Measurements from ENCODE around the gene TTC28.

The TTC28 gene

DNA sequence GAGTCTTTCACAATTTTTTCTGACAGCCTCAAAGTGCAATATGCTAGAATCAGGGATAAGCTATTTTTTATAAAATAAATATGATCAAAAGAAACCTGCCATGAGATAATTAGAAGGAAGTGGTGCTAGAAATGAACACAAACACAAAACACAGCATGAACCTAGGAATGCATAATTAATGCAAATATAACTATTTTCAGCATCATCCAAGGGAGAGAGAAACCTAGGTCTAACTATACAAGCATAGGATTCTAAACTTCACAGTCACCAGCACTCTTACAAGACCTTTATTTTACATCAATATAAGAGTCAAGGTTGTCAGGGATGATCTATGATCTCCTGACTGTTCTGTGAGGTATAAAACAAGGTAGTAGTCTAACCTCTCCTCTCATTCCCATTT lies 29.2 kb downstream of the TTC28 start:
- no peak overlapping the region for H3K18ac ChIP-seq (ENCODE audit: low read length)
- H3K9ac ChIP-seq (ENCODE audit: low read length): no peak overlapping the region
- no peak overlapping the region for H3K27ac ChIP-seq (ENCODE audit: low read depth, low read length)
- H3K56ac ChIP-seq (ENCODE audit: low read length): no peak overlapping the region
- no peak overlapping the region for H3K4me3 ChIP-seq (ENCODE audit: low read length)
- H2BK120ac ChIP-seq (ENCODE audit: low read depth, low read length): no peak overlapping the region
- H3K4me1 ChIP-seq (ENCODE audit: control insufficient read depth, low read depth, low read length): no peaks in the 10 kb centered on the region
- no peaks in the 10 kb centered on the region for H3K27me3 ChIP-seq (ENCODE audit: insufficient read depth, low read length, poor library complexity)
- H2BK5ac ChIP-seq (ENCODE audit: low read length): no peak overlapping the region
- no peak overlapping the region for H3K4me2 ChIP-seq (ENCODE audit: low read length)
- H4K5ac ChIP-seq (ENCODE audit: low read length): no peak overlapping the region
- H3K79me1 ChIP-seq (ENCODE audit: low read length): no peaks in the 10 kb centered on the region
- H3K36me3 ChIP-seq (ENCODE audit: control insufficient read depth, insufficient read depth, low read length): no peaks in the 10 kb centered on the region
- H4K8ac ChIP-seq (ENCODE audit: low read depth, low read length): no peak overlapping the region
- no peak overlapping the region for H3K4ac ChIP-seq (ENCODE audit: low read depth, low read length)
- H3K23ac ChIP-seq (ENCODE audit: low read length): no peak overlapping the region
- H2BK15ac ChIP-seq (replicated peaks; ENCODE audit: low read depth): no peak overlapping the region
- no peaks in the 10 kb centered on the region for H3K79me2 ChIP-seq (ENCODE audit: control insufficient read depth, insufficient read depth, low read length)
- H2AK5ac ChIP-seq (ENCODE audit: low read length): no peak overlapping the region
- no peak for DNase-seq

DNA sequence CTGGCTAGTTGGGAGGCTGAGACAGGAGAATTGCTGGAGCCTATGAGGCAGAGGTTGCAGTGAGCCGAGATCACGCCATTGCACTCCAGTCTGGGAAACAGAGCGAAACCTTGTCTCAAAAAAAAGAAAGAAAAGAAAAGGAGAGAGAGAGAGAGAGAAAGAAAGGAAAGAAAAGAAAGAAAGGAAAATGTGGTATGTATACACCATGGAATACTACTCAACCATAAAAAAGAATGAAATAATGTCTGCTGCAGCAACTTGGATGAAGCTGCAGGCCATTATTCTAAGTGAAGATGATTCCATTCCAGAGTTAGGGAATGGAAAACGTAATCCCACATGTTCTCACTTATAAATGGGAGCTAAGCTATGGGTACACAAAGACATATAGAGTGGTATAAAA lies 30.8 kb downstream of the TTC28 start:
- Histone ChIP-seq H3K27ac (ENCODE audit: low read depth, low read length) (no peak overlapping the region), H3K4me2 (ENCODE audit: low read length) (no peak overlapping the region), H3K4me1 (ENCODE audit: control insufficient read depth, low read depth, low read length) (no peaks in the 10 kb centered on the region), H3K56ac (ENCODE audit: low read length) (no peak overlapping the region), H2AK5ac (ENCODE audit: low read length) (no peak overlapping the region), H4K5ac (ENCODE audit: low read length) (no peak overlapping the region), H2BK120ac (ENCODE audit: low read depth, low read length) (no peak overlapping the region), H3K36me3 (ENCODE audit: control insufficient read depth, insufficient read depth, low read length) (no peaks in the 10 kb centered on the region), H2BK5ac (ENCODE audit: low read length) (no peak overlapping the region), H3K23ac (ENCODE audit: low read length) (no peak overlapping the region), H3K79me1 (ENCODE audit: low read length) (no peaks in the 10 kb centered on the region), H3K27me3 (ENCODE audit: insufficient read depth, low read length, poor library complexity) (no peaks in the 10 kb centered on the region), H4K8ac (ENCODE audit: low read depth, low read length) (no peak overlapping the region), H3K18ac (ENCODE audit: low read length) (no peak overlapping the region), H3K79me2 (ENCODE audit: control insufficient read depth, insufficient read depth, low read length) (no peaks in the 10 kb centered on the region), H3K4ac (ENCODE audit: low read depth, low read length) (no peak overlapping the region), H3K9ac (ENCODE audit: low read length) (no peak overlapping the region), H2BK15ac (replicated peaks; ENCODE audit: low read depth) (no peak overlapping the region), H3K4me3 (ENCODE audit: low read length) (no peak overlapping the region)
- no CpG with 5 or more reads among the region's 4 CpGs for WGBS (ENCODE audit: extremely low coverage, insufficient coverage, low lambda C conversion rate)
- no peak for DNase-seq

DNA sequence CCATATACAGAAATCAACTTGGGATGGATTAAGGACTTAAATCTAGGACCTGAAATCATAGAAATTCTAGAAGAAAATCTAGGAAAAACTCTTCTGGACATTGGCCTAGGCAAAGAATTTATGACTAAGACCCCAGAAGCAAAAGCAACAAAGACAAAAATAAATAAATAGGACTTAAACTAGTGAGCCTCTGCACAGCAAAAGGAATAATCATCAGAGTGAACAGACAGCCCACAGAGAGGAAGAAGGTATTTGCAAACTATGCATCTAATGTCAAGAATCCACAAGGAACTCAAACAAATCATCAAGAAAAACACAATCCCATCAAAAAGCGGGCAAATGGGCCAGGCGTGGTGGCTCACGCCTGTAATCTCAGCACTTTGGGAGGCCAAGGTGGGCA lies 32.4 kb downstream of the TTC28 start:
- Histone ChIP-seq H2BK15ac (replicated peaks; ENCODE audit: low read depth) (no peak overlapping the region), H2AK5ac (ENCODE audit: low read length) (no peak overlapping the region), H3K18ac (ENCODE audit: low read length) (no peak overlapping the region), H2BK5ac (ENCODE audit: low read length) (no peak overlapping the region), H3K27me3 (ENCODE audit: insufficient read depth, low read length, poor library complexity) (no peaks in the 10 kb centered on the region), H2BK120ac (ENCODE audit: low read depth, low read length) (no peak overlapping the region), H3K79me1 (ENCODE audit: low read length) (no peaks in the 10 kb centered on the region), H3K4me1 (ENCODE audit: control insufficient read depth, low read depth, low read length) (no peaks in the 10 kb centered on the region), H3K36me3 (ENCODE audit: control insufficient read depth, insufficient read depth, low read length) (no peaks in the 10 kb centered on the region), H3K4me3 (ENCODE audit: low read length) (no peak overlapping the region), H3K27ac (ENCODE audit: low read depth, low read length) (no peak overlapping the region), H3K79me2 (ENCODE audit: control insufficient read depth, insufficient read depth, low read length) (no peaks in the 10 kb centered on the region), H3K23ac (ENCODE audit: low read length) (no peak overlapping the region), H3K4ac (ENCODE audit: low read depth, low read length) (no peak overlapping the region), H3K4me2 (ENCODE audit: low read length) (no peak overlapping the region), H3K56ac (ENCODE audit: low read length) (no peak overlapping the region), H4K8ac (ENCODE audit: low read depth, low read length) (no peak overlapping the region), H3K9ac (ENCODE audit: low read length) (no peak overlapping the region), H4K5ac (ENCODE audit: low read length) (no peak overlapping the region)
- DNase-seq: no peak
- WGBS (ENCODE audit: extremely low coverage, insufficient coverage, low lambda C conversion rate): no CpG with 5 or more reads among the region's 3 CpGs

DNA sequence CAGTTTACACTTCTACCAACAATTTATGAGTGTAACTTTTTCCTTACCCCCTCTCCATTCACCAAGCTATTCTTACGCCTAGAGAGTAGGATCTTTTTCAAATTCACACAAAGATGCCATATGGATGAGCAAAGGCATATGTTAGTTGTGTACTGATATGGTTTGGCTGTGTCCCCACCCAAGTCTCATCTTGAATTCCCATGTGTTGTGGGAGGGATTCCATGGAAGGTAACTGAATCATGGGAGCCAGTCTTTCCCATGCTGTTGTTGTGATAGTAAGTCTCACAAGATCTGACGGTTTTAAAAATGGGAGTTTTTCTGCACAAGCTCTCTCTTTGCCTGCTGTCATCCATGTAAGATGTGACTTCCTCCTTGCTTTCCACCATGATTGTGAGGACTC lies 40.3 kb downstream of the TTC28 start:
- no peaks in the 10 kb centered on the region for H3K4me1 ChIP-seq (ENCODE audit: control insufficient read depth, low read depth, low read length)
- no peak overlapping the region for H2BK120ac ChIP-seq (ENCODE audit: low read depth, low read length)
- H3K79me2 ChIP-seq (ENCODE audit: control insufficient read depth, insufficient read depth, low read length): no peaks in the 10 kb centered on the region
- H3K4me3 ChIP-seq (ENCODE audit: low read length): no peak overlapping the region
- no peak overlapping the region for H3K56ac ChIP-seq (ENCODE audit: low read length)
- no peaks in the 10 kb centered on the region for H3K79me1 ChIP-seq (ENCODE audit: low read length)
- no peak overlapping the region for H4K5ac ChIP-seq (ENCODE audit: low read length)
- no peak overlapping the region for H3K4me2 ChIP-seq (ENCODE audit: low read length)
- H3K23ac ChIP-seq (ENCODE audit: low read length): no peak overlapping the region
- no peak overlapping the region for H2AK5ac ChIP-seq (ENCODE audit: low read length)
- no peaks in the 10 kb centered on the region for H3K36me3 ChIP-seq (ENCODE audit: control insufficient read depth, insufficient read depth, low read length)
- no peak overlapping the region for H2BK15ac ChIP-seq (replicated peaks; ENCODE audit: low read depth)
- no peak overlapping the region for H3K18ac ChIP-seq (ENCODE audit: low read length)
- no peak overlapping the region for H3K9ac ChIP-seq (ENCODE audit: low read length)
- H3K4ac ChIP-seq (ENCODE audit: low read depth, low read length): no peak overlapping the region
- H3K27me3 ChIP-seq (ENCODE audit: insufficient read depth, low read length, poor library complexity): no peaks in the 10 kb centered on the region
- no peak overlapping the region for H2BK5ac ChIP-seq (ENCODE audit: low read length)
- no CpG with 5 or more reads among the region's 2 CpGs for WGBS (ENCODE audit: extremely low coverage, insufficient coverage, low lambda C conversion rate)
- no peak overlapping the region for H3K27ac ChIP-seq (ENCODE audit: low read depth, low read length)
- DNase-seq: no peak
- no peak overlapping the region for H4K8ac ChIP-seq (ENCODE audit: low read depth, low read length)

DNA sequence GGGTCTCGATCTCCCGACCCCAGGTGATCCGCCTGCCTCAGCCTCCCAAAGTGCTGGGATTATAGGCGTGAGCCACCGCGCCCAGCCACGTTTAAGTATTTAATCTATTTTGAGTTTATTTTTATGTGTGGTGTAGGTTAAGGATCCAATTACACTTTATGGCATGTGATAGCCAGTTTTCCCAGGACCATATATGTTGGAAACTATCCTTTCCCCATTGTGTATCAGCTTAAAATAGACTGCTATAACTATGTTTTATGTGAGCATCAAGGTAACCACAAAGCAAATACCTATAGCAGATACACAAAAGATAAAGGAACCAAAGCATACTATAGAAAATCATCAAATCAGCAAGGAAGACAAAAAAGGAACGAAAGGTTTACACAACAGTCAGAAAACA lies 42.4 kb downstream of the TTC28 start:
- no CpG with 5 or more reads among the region's 8 CpGs for WGBS (ENCODE audit: extremely low coverage, insufficient coverage, low lambda C conversion rate)
- H3K4me2 ChIP-seq (ENCODE audit: low read length): no peak overlapping the region
- H3K79me1 ChIP-seq (ENCODE audit: low read length): no peaks in the 10 kb centered on the region
- H2BK15ac ChIP-seq (replicated peaks; ENCODE audit: low read depth): no peak overlapping the region
- no peak overlapping the region for H2BK120ac ChIP-seq (ENCODE audit: low read depth, low read length)
- no peak overlapping the region for H3K27ac ChIP-seq (ENCODE audit: low read depth, low read length)
- no peak for DNase-seq
- no peaks in the 10 kb centered on the region for H3K27me3 ChIP-seq (ENCODE audit: insufficient read depth, low read length, poor library complexity)
- H3K18ac ChIP-seq (ENCODE audit: low read length): no peak overlapping the region
- H4K5ac ChIP-seq (ENCODE audit: low read length): no peak overlapping the region
- H4K8ac ChIP-seq (ENCODE audit: low read depth, low read length): no peak overlapping the region
- H2BK5ac ChIP-seq (ENCODE audit: low read length): no peak overlapping the region
- H3K23ac ChIP-seq (ENCODE audit: low read length): no peak overlapping the region
- H3K79me2 ChIP-seq (ENCODE audit: control insufficient read depth, insufficient read depth, low read length): no peaks in the 10 kb centered on the region
- no peaks in the 10 kb centered on the region for H3K4me1 ChIP-seq (ENCODE audit: control insufficient read depth, low read depth, low read length)
- H2AK5ac ChIP-seq (ENCODE audit: low read length): no peak overlapping the region
- no peak overlapping the region for H3K4me3 ChIP-seq (ENCODE audit: low read length)
- H3K9ac ChIP-seq (ENCODE audit: low read length): no peak overlapping the region
- no peaks in the 10 kb centered on the region for H3K36me3 ChIP-seq (ENCODE audit: control insufficient read depth, insufficient read depth, low read length)
- no peak overlapping the region for H3K4ac ChIP-seq (ENCODE audit: low read depth, low read length)
- no peak overlapping the region for H3K56ac ChIP-seq (ENCODE audit: low read length)

DNA sequence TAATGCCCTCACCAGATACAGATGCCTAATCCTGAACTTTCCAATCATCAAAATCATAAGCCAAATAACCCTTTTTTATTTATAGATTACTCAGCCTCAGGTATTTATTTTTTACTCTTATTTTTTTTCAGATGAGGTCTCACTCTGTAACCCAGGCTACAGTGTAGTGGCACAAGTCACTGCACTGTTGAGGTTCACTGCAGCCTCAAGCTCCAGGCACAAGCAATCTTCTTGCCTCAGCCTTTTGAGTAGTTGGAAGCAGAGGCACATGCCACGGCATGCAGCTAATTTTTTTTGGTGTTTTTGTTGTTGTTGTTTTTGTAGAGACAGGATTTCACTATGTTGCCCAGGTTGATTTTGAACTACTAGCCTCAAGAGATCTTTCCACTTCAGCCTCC lies 49.5 kb downstream of the TTC28 start:
- Histone ChIP-seq H3K4me2 (ENCODE audit: low read length) (no peak overlapping the region), H4K5ac (ENCODE audit: low read length) (no peak overlapping the region), H3K9ac (ENCODE audit: low read length) (no peak overlapping the region), H2AK5ac (ENCODE audit: low read length) (no peak overlapping the region), H3K4ac (ENCODE audit: low read depth, low read length) (no peak overlapping the region), H2BK5ac (ENCODE audit: low read length) (no peak overlapping the region), H3K27ac (ENCODE audit: low read depth, low read length) (no peak overlapping the region), H3K4me3 (ENCODE audit: low read length) (no peak overlapping the region), H2BK120ac (ENCODE audit: low read depth, low read length) (no peak overlapping the region), H3K36me3 (ENCODE audit: control insufficient read depth, insufficient read depth, low read length) (no peaks in the 10 kb centered on the region), H3K23ac (ENCODE audit: low read length) (no peak overlapping the region), H3K56ac (ENCODE audit: low read length) (no peak overlapping the region), H3K27me3 (ENCODE audit: insufficient read depth, low read length, poor library complexity) (no peaks in the 10 kb centered on the region), H4K8ac (ENCODE audit: low read depth, low read length) (no peak overlapping the region), H3K79me1 (ENCODE audit: low read length) (no peaks in the 10 kb centered on the region), H3K18ac (ENCODE audit: low read length) (no peak overlapping the region), H3K4me1 (ENCODE audit: control insufficient read depth, low read depth, low read length) (no peaks in the 10 kb centered on the region), H3K79me2 (ENCODE audit: control insufficient read depth, insufficient read depth, low read length) (no peaks in the 10 kb centered on the region), H2BK15ac (replicated peaks; ENCODE audit: low read depth) (no peak overlapping the region)
- WGBS (ENCODE audit: extremely low coverage, insufficient coverage, low lambda C conversion rate): no CpG with 5 or more reads among the region's 1 CpG
- peak; percentile 3 for DNase-seq

All from mesendoderm (in vitro differentiated cells).